AG09319 (cell line): ENCODE data around the gene PKD1L1.
"Not testable (repeated sequence)": the region's sequence is repeated elsewhere in the genome, so short reads cannot be mapped to it uniquely, and the experiment has no call there.

ENCODE experiments used
- DNase-seq: peaks from one replicate; pipeline ENCODE4 v3.0.0-alpha.2; 2010; ENCODE audit warnings: low read depth; ENCODE audit errors: extremely low read depth
- TF ChIP-seq, protein P1 (sequence below): IDR thresholded peaks from 2 replicates; pipeline ENCODE4 v1.5.1; 2011; ENCODE audit warnings: low read depth, mild to moderate bottlenecking, inconsistent platforms, low read length, moderate library complexity

PKD1L1 gene

DNA sequence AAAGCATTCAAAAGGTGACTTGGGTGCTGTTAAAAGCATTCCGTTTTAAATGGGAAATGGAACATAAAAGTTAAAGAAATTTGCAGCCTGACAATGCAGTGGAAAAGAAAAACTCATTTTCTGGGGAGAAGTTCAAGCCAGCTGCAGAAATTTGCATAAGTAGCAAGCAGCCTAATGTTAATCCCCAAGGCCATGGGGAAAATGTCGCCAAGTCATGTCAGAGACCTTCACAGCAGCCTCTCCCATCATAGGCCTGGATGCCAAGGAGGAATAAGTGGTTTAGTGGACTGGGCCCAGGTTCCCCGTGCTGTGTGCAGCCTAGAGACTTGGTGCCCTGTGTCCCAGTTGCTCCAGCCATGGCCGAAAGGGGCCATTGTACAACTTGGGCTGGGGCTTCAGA, 154.2 kb downstream of the PKD1L1 start:
- TF ChIP-seq, protein P1, sequence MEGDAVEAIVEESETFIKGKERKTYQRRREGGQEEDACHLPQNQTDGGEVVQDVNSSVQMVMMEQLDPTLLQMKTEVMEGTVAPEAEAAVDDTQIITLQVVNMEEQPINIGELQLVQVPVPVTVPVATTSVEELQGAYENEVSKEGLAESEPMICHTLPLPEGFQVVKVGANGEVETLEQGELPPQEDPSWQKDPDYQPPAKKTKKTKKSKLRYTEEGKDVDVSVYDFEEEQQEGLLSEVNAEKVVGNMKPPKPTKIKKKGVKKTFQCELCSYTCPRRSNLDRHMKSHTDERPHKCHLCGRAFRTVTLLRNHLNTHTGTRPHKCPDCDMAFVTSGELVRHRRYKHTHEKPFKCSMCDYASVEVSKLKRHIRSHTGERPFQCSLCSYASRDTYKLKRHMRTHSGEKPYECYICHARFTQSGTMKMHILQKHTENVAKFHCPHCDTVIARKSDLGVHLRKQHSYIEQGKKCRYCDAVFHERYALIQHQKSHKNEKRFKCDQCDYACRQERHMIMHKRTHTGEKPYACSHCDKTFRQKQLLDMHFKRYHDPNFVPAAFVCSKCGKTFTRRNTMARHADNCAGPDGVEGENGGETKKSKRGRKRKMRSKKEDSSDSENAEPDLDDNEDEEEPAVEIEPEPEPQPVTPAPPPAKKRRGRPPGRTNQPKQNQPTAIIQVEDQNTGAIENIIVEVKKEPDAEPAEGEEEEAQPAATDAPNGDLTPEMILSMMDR = no peak
- no peak for DNase-seq

DNA sequence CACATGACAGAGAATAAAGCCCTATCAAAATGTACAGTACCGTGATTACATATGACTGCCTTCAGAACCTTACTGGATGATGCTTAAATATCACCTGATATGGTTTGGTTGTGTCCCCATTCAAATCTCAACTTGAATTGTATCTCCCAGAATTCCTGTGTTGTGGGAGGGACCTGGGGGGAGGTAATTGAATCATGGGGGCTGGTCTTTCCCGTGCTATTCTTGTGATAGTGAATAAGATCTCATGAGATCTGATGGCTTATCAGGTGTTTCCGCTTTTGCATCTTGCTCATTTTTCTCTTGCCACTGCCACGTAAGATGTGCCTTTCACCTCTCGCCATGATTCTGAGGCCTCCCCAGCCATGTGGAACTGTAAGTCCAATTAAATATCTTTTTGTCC, 155.1 kb downstream of the PKD1L1 start:
- not testable (repeated sequence) for DNase-seq

DNA sequence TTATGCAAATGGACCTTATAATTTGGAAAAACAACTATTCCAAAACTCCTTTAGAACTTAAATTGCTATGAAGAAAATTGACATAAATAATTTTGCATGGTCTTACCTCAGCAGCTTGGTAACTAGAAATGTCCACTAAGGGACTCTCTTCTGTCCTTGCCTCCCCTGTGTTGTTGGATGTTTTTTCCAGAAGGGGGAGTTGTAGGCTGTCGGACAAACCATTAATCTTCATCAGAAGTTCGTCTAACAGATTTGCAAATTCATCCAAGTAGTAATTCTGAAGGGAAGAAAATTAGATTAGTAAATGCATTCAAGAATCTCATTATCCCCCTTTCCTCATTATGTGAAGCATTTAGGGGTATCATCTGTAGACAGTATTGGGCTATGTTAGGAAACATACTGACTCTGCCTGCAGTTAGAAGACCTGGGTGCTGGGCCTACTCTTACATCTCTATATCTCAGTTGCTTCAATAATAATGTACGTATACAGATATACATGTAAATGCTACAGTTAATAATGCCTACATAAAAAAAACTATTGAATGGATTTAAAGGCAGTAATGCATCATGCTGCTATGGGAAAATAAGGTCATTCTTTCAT, 155.6 kb downstream of the PKD1L1 start:
- DNase-seq = no peak
- TF ChIP-seq, protein P1 = peak; percentile 7; the same call in 1 of the 2 replicates

DNA sequence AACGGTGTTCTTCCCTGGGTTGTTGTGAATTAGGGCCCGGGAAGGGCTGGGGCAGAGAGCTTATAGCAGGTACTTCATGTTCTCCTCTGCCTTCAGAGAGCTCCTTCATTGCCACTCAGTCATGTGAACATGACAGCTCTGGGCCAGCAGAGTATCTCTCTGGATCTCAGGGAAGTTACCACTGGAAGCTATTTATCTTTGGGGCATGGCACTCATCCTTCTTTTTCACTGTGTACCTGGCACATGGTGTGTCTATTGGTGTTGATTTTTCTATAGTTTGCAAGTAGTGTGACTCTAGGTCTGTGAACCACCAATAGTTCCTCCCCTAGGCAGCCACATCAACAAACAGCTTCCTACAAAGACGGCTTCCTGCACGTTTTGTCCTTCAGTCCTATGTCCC, 156.6 kb downstream of the PKD1L1 start:
- DNase-seq = no peak
- TF ChIP-seq, protein P1 = no peak

DNA sequence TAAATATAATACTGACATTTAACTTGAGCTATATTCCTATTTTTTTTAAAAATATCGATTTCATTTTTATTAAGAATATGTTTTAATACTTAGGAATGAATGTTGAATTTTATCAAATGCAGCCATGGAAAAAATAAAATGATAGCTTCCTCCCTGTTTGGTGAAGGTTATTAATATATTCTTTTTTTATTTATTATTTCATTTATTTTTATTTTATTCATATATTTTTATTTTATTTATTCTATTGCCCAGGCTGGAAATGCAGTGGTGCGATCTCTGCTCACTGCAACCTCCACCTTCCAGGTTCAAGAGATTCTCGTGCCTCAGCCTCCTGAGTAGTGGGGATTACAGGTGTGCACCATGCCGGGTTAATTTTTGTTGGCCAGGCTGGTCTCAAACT, 160.2 kb downstream of the PKD1L1 start:
- TF ChIP-seq, protein P1 = no peak
- no peak for DNase-seq

DNA sequence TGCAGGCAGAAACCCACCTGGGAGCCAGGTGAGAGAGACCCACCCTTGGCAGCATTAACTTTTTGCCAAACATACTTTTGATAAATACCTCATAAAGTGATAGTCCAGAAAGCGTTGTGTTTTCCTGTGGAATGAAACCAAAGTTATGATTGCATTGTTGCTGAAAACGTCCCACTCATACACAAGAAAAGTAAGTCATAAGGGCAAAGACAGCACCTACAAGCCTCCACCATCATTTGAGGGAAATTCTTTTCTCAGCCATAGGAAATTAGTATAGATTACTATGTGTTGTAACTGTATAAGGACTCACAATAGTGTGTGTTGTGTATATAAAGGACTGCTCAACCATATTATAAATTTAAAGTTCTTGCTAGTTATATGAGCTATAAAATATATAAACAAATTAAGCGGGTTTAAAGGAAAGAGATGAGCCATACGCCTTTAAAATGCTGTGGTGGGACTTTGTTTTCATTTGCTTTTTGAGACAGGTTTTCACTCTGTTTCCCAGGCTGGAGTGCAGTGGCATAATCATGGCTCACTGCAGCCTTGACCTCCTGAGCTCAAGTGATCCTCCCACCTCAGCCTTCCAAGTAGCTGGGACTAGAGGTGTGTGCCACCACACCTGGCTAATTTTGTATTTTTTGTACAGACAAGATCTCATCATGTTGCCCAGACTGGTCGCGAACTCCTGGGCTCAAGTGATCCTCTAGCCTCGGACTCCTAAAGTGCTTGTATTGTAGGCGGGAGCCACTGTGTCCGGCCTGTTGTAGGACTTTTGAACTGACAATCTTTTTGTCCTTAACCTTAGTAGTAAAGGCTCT, 160.8 kb downstream of the PKD1L1 start:
- DNase-seq = no peak
- TF ChIP-seq, protein P1 = no peak

DNA sequence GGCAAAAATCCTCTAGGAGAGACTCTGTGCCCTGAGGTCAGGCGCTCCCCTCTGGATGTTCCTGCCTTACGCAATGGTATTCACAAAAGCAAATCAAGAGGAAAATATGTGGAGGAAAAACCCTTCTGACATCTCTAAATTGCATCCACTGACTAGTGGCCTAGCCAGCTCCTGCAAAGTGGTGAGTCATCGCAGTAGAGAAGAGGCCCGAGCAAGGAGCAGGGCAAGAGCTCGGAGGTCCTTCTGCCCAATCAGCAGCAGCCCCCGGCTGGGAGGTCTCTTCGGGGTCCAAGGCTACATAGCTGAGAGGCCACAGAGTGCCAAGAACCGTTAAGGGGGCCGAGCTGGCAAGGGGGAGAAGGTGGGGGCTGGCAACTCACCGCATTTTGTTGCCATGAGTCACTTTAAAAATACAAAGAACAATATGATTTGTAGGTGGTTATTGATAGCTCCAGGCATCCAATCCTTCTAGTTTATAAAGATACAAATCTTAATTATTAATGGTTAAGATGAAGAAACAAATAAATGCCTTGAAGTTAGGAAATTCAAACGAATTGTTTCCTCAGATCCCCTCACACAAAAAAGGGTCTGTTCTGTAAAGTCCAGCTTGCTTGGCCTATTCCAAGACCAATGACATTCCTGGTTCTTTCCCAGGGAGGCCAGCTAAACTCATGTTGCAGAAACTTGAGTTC, 161.6 kb downstream of the PKD1L1 start:
- TF ChIP-seq, protein P1 = no peak
- DNase-seq = peak; percentile 96
